Epithelial cell of proximal tubule (primary cell): ENCODE measurements around the gene KLRC1. TPM values are rescaled to one million over a fixed set of nuclear protein-coding genes. Genes with fewer than 3 reads are reported as not detected.
"Not testable (repeated sequence)": the region's sequence is repeated elsewhere in the genome, so short reads cannot be mapped to it uniquely, and the experiment has no call there.

Experiments used
- DNase-seq: peaks from one replicate; pipeline ENCODE4 v3.0.0-alpha.2; 2011; ENCODE audit warnings: low read depth
- H3K4me3 ChIP-seq: 2 replicates; pipeline ENCODE4 v1.5.1; 2011; ENCODE audit warnings: low read depth, mild to moderate bottlenecking, low read length
- total RNA-seq: library from RNA; depleted of rRNA; stranded (reverse); fragments of >200 nt; gene quantifications from 2 replicates; pipeline ENCODE4 v1.2.3, GENCODE V29; 2015
- TF ChIP-seq, protein P1 (sequence below): conservative IDR thresholded peaks from 2 replicates; pipeline ENCODE4 v1.5.1; 2012; ENCODE audit warnings: low read depth, mild to moderate bottlenecking, low read length

The KLRC1 gene
- total RNA-seq: not detected in 2 replicates

DNA sequence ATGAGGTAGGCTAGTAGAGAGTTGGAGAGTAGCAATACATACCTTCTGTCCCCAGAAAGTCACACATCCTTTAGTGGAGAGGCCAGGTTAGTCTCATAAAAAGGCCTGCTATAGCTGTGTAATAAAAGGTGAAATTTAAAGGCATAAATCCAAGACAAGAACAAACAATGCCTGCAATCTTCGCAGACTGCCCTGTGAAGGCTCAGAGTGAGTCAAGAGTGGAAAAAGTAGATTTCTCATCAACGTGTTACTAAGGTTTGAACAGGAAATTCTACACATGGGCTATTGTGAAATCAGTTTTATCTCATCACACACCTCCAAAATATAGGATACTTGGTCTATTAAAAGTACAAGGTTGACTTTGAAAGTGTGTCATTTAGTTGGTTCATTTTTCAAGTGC lies at the start of gene KLRC1:
Gene KLRC1 (minus strand): TSS at position 222 of the 400 bp plus-strand sequence. CDS start 2,221 bp downstream, outside the sequence.
- TF ChIP-seq, protein P1, sequence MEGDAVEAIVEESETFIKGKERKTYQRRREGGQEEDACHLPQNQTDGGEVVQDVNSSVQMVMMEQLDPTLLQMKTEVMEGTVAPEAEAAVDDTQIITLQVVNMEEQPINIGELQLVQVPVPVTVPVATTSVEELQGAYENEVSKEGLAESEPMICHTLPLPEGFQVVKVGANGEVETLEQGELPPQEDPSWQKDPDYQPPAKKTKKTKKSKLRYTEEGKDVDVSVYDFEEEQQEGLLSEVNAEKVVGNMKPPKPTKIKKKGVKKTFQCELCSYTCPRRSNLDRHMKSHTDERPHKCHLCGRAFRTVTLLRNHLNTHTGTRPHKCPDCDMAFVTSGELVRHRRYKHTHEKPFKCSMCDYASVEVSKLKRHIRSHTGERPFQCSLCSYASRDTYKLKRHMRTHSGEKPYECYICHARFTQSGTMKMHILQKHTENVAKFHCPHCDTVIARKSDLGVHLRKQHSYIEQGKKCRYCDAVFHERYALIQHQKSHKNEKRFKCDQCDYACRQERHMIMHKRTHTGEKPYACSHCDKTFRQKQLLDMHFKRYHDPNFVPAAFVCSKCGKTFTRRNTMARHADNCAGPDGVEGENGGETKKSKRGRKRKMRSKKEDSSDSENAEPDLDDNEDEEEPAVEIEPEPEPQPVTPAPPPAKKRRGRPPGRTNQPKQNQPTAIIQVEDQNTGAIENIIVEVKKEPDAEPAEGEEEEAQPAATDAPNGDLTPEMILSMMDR: no peak
- no peak within 1 kb of the TSS for H3K4me3 ChIP-seq
- DNase-seq: no peak

DNA sequence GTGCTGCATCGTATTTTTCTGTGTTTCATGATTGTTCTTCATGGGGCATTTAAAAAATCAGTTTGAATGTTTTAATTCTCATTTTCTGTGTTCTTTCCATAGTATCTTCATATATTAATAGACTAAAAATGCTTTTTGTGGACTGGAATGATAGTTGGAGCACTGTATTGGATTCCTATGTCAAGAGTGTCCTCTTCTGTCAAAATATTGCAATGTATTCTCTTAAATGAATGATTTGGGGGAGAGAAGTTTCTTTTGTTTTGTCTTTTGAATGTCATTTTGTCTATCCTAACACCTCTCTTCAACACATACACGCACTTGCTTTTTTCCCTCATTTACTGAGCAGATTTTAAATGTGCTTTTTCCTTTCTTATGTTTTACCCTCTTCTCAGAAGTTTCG lies 47.9 kb upstream of the KLRC1 start:
- no peak overlapping the region for H3K4me3 ChIP-seq
- TF ChIP-seq, protein P1: peak; percentile 47
- DNase-seq: peak; percentile 1

DNA sequence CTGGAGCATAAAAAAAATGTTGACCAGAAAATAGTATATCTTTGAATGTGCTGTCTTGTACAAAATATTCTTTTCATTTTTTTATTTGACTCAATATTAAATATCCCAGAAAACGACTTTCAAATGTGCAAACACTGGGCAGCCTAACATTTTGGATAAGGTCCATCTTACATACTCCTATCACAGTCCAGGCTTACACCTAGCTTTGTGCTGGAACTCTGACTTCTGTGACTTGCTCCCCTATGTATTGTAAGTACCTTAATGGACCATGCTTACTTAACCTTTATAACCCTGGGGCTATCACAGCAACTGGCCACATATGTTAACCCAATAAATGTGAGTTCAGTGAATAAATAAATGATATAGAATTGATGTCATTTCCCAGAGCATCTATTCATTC lies 44.9 kb upstream of the KLRC1 start:
- no peak overlapping the region for H3K4me3 ChIP-seq
- TF ChIP-seq, protein P1: no peak
- no peak for DNase-seq

DNA sequence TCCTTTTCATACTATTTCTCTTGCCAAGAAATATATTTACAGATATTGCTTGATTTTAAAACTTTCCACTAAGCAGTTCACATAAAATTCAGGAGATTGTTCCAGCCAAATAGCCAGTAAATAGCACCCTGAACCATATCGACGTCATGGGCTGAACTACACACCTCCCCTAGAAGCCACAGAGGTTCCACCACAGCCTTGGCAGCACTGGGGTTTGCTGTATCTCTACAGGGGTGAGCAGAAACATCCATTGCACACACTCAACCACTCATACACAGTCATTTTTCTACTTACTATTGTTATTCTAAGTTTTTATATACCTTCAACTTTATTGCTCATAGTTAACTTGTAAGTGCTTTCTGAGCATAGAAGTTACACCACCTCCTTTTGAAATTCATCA lies 44.4 kb upstream of the KLRC1 start:
- no peak for DNase-seq
- TF ChIP-seq, protein P1: no peak
- no peak overlapping the region for H3K4me3 ChIP-seq

DNA sequence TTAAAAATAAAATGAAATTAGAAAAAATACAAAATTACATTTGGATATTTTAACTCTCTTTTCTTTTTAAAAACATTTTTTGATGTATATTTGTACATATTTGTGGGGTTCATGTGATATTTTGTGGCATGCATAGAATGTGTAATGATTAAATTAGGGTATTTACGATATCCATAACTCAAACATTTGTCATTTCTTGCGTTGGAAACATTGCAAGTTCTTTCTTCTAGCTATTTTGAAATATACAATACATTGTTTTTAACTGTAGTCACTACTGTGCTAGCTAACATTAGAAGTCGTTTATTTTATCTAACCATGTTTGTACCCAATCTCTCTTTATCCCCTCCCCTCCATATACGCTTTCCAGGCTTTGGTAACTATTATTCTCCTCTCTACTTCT lies 38.6 kb upstream of the KLRC1 start:
- TF ChIP-seq, protein P1: no peak
- no peak for DNase-seq
- no peak overlapping the region for H3K4me3 ChIP-seq

DNA sequence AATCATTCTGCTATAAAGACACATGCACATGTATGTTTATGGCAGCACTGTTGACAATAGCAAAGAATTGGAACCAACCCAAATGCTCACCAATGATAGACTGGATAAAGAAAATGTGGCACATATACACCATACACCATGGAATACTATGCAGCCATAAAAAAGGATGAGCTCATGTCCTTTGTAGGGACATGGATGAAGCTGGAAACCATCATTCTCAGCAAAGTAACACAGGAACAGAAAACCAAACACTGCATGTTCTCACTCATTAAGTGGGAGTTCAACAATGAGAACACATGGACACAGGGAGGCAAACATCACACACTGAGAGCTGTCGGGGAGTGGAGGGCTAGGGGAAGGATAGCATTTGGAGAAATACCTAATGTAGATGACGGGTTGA lies 34.2 kb upstream of the KLRC1 start:
- not testable (repeated sequence) for DNase-seq, H3K4me3 ChIP-seq

DNA sequence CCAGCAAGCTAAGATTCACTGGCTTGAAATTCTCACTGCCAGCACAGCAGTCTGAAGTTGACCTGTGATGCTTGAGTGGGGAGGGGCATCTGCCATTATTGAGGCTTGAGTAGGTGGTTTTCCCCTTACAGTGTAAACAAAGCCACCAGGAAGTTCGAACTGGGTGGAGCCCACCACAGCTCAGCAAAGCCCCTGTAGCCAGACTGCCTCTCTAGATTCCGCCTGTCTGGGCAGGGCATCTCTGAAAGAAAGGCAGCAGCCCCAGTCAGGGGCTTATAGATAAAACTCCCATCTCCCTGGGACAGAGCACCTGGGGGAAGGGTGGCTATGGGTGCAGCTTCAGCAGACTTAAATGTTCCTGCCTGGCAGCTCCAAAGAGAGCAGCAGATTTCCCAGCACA lies 28.7 kb upstream of the KLRC1 start:
- not testable (repeated sequence) for H3K4me3 ChIP-seq, DNase-seq

DNA sequence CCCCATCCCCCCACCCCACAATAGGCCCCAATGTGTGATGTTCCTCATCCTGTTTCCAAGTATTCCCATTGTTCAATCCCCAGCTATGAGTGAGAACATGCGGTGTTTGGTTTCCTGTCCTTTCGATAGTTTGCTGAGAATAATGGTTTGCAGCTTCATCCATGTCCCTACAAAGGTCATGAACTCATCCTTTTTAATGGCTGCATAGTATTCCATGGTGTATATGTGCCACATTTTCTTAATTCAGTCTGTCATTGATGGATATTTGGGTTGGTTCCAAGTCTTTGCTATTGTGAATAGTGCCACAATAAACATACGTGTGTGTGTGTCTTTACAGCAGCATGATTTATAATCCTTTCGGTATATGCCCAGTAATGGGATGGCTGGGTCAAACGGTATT lies 19.6 kb upstream of the KLRC1 start:
- H3K4me3 ChIP-seq, DNase-seq: not testable (repeated sequence)

DNA sequence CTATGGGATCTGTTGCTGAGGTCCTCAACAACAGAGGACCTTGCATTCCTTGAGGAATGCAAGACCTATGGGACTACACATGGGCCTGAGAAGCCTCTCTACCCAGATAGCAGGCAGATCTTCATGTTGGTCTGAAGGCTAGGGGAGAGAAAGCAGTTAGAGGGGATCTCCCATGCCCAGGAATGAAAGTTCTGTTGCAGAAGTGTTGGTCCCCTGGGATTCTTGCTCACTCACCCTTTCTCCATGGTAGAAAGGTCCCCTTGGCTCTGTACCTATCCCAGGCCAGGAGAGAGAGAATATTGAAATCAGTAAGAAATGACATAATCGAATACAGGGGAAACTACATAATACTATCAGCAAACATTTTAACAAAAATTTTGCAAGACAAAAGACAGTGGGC lies 16.5 kb upstream of the KLRC1 start:
- no peak for DNase-seq
- TF ChIP-seq, protein P1: no peak
- no peak overlapping the region for H3K4me3 ChIP-seq
